Activated naive CD4-positive, alpha-beta T cell treated with anti-CD3 and anti-CD28 coated beads for 36 hours (primary cell): ENCODE data around the gene KLF8. TPM values are rescaled to one million over a fixed set of nuclear protein-coding genes. Genes with fewer than 3 reads are reported as not detected.
"Not testable (repeated sequence)": the region's sequence is repeated elsewhere in the genome, so short reads cannot be mapped to it uniquely, and the experiment has no call there.

Experiments
- CTCF ChIA-PET: fragments of 350-600 bp; sonication (Branson Sonifier 250); formaldehyde crosslinking; loops from one replicate; lab custom pipeline; 2021; ENCODE audit warnings: antibody characterized with exemption; lab: Charles Lee
- DNase-seq: peaks from one replicate; pipeline ENCODE4 v3.0.0-alpha.2; 2020
- H3K27ac Mint-ChIP-seq: one replicate; pipeline ENCODE4 v1.8.0; 2021; ENCODE audit warnings: mild to moderate bottlenecking, mixed read lengths
- H3K27me3 Mint-ChIP-seq: one replicate; pipeline ENCODE4 v1.8.0; 2021; ENCODE audit warnings: low read depth, mixed read lengths
- H3K36me3 Mint-ChIP-seq: one replicate; pipeline ENCODE4 v1.8.0; 2021; ENCODE audit warnings: low read depth, mixed read lengths
- H3K4me1 Mint-ChIP-seq: one replicate; pipeline ENCODE4 v1.8.0; 2021; ENCODE audit warnings: low read depth, mixed read lengths
- H3K4me3 Mint-ChIP-seq: one replicate; pipeline ENCODE4 v1.8.0; 2021; ENCODE audit warnings: mild to moderate bottlenecking, moderate library complexity, mixed read lengths
- H3K9me3 Mint-ChIP-seq: one replicate; pipeline ENCODE4 v1.8.0; 2021; ENCODE audit warnings: mixed read lengths
- intact Hi-C: fragments of 100-400 bp; cut with micrococcal nuclease; formaldehyde crosslinking; loops from one replicate; pipeline ENCODE4 v1.15.1; 2023
- total RNA-seq, 2 experiments: library from RNA; stranded (reverse); gene quantifications; one replicate each; pipeline ENCODE4 v1.2.3, GENCODE V29; 2021

The KLF8 gene
- total RNA-seq: 1 to 10 TPM; 1.0 to 1.3 TPM

DNA sequence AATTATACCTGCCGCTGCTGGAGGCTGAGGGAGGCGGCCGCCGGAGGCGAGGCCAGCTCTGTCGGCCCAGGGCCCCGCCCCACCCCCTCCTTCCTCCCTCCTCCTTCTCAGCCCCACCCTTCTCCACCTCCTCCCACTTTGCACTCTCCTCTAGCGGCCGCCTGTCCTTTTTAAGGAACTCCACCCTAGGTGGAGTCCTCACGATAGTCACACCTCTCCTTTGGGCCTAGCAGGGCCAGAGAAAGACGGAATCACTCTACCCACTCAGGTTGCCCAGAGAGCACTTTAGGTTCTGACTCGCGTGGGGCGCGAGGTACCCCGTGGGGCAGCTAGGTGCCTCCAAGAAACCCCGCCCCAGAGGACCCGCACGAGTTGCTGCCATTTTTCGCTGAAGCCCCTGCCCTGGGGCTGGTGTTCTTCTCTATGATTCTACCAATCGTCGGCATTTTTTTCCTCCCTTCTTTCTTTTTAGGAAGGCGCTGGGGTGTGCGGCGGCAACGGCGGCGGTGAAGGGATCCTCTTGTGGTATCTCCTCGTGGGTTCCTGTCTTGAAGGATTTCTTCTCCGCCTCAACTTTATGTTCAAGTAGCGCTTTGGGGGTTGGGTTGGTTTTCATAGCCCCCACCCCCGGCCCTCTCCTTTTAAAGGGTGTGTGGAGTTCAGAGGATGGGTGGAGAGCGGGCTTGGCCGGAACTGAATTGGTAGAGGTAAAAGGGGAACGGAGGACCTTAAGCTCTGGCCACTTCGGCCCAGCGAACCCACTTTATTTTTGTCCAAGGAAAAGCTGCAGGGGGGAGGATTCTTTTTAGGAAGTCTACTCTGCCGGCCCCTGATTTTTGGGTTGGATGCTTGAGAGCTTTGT lies at the start of gene KLF8:
Gene KLF8 (plus strand): TSS at position 136 of the 862 bp plus-strand sequence. CDS start 979 bp downstream, outside the sequence.
- peak; percentile 56 for DNase-seq
- CTCF ChIA-PET: interaction anchor here (0.7 to 1.9 kb wide), 3 partner anchors 11 to 198 kb away, joined by 3 to 7 read pairs (median 3); no protein-coding TSS in a partner anchor
- H3K9me3 Mint-ChIP-seq: no peaks in the 10 kb centered on the region
- H3K36me3 Mint-ChIP-seq: no peaks in the 10 kb centered on the region
- H3K27ac Mint-ChIP-seq: no peak within 1 kb of the TSS
- no peaks in the 10 kb centered on the region for H3K27me3 Mint-ChIP-seq
- H3K4me3 Mint-ChIP-seq: peak within 1 kb of the TSS; percentile 74
- intact Hi-C loops: loop anchor here (5.0 to 10.0 kb wide), 3 partner anchors 328 to 518 kb away; partner anchors contain the start of genes NBDY and RRAGB
- H3K4me1 Mint-ChIP-seq: no peaks in the 10 kb centered on the region

DNA sequence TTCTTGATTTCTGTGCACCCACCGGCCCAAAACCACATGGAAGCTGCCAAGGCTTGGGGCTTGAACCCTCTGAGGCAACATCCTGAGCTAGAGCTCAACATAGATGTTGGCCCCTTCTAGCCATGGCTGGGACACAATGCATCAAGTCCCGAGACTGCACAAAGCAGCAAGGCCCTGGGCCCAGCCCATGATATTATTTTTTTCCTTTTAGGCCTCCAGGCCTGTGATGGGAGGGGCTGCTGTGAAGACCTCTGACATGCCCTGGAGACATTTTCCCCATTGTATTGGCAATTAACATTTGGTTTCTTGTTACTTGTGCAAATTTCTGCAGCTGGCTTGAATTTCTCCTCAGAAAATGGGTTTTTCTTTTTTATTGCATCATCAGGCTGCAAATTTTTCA lies 25.2 kb upstream of the KLF8 start:
- H3K9me3 Mint-ChIP-seq, intact Hi-C loops, H3K4me1 Mint-ChIP-seq, H3K4me3 Mint-ChIP-seq, H3K36me3 Mint-ChIP-seq, DNase-seq, H3K27me3 Mint-ChIP-seq, H3K27ac Mint-ChIP-seq, CTCF ChIA-PET: not testable (repeated sequence)

DNA sequence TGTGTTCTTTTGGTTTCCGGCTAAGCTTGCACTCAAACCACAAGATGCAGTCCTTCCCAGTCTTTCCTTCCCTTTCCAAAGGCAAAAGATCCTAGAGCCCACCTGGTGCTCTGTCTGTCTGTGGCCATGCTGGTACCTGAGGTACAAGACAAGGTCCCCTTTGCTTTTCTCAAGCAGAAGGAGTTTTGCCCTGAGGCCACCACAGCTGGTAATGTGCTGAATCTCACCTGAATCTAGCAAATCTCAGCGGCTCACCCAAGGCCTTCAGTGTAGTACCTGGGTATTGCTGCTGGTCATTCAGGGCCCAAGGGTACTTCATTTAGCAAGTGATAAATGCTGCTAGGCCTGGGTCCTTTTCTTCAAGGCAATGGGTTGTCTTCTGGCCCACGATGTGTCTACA lies 20.5 kb upstream of the KLF8 start:
- intact Hi-C loops: no loop called here
- H3K4me3 Mint-ChIP-seq: no peak overlapping the region
- CTCF ChIA-PET: no interaction called here
- H3K9me3 Mint-ChIP-seq: no peaks in the 10 kb centered on the region
- DNase-seq: no peak
- no peaks in the 10 kb centered on the region for H3K36me3 Mint-ChIP-seq
- H3K27me3 Mint-ChIP-seq: no peaks in the 10 kb centered on the region
- no peaks in the 10 kb centered on the region for H3K4me1 Mint-ChIP-seq
- no peak overlapping the region for H3K27ac Mint-ChIP-seq

DNA sequence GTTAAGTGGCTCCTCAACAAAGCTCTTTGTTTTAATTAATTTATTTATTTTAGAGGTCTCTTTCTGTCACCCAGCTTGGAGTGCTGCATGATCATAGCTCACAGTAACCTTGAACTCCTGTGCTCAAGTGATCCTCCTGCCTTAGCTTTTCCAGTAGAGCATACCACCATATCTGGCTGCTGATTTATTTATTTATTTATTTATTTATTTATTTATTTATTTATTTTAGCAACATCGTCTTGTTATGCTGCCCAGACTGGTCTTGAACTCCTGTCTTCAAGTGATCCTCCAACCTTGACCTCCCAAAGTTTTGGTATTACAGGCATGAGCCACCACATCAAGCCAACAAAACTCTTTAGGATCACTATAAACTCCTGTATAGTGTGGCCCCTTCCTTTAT lies 15.8 kb upstream of the KLF8 start:
- H3K4me1 Mint-ChIP-seq: no peaks in the 10 kb centered on the region
- no peak overlapping the region for H3K27ac Mint-ChIP-seq
- no peaks in the 10 kb centered on the region for H3K9me3 Mint-ChIP-seq
- CTCF ChIA-PET: no interaction called here
- DNase-seq: no peak
- intact Hi-C loops: no loop called here
- H3K27me3 Mint-ChIP-seq: no peaks in the 10 kb centered on the region
- H3K36me3 Mint-ChIP-seq: no peaks in the 10 kb centered on the region
- no peak overlapping the region for H3K4me3 Mint-ChIP-seq

DNA sequence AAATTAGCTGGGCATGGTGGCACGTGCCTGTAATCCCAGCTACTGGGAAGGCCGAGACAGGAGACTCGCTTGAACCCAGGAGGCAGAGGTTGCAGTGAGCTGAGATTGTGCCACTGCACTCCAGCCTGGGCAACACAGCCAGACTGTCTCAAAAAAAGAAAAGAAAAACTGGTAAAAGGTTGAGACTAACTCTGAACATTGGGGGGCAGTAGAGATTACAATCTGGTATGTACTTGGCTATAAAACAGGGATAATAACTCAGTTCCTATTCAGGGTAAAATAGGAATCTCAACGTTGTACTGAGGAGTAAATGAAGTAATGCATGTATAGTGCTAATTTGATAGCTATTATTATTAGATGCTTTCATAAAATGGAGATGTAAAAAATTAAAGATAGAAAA lies 12.5 kb upstream of the KLF8 start:
- no peaks in the 10 kb centered on the region for H3K36me3 Mint-ChIP-seq
- no peaks in the 10 kb centered on the region for H3K9me3 Mint-ChIP-seq
- intact Hi-C loops: loop anchor here (2.0 kb wide), 2 partner anchors 29 to 507 kb away; no protein-coding TSS in a partner anchor
- H3K4me3 Mint-ChIP-seq: no peak overlapping the region
- no peak overlapping the region for H3K27ac Mint-ChIP-seq
- CTCF ChIA-PET: interaction anchor here (0.6 to 4.0 kb wide), 5 partner anchors 11 to 1987 kb away, joined by 3 to 13 read pairs (median 3); no protein-coding TSS in a partner anchor
- no peak for DNase-seq
- H3K4me1 Mint-ChIP-seq: no peaks in the 10 kb centered on the region
- no peaks in the 10 kb centered on the region for H3K27me3 Mint-ChIP-seq

DNA sequence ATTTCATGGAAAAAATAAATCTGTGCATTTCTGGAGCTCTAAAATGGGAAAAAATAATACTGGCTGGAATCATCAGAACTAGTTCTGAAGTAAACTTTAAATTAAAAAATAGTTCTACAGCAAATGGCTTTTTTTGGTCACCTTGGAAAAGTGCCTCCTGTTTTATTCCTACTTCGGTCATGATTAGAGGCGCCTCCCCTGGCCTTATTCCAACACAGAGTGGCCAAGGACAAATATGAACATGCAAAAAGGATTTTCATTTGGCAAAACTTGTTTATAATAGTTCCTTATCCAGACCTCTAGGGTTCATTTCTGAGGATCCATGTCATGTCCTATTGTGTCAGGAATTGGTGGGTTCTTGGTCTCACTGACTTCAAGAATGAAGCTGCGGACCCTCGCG lies 11.1 kb upstream of the KLF8 start:
- intact Hi-C loops: no loop called here
- DNase-seq: no peak
- H3K4me1 Mint-ChIP-seq: no peaks in the 10 kb centered on the region
- no peaks in the 10 kb centered on the region for H3K36me3 Mint-ChIP-seq
- no peak overlapping the region for H3K4me3 Mint-ChIP-seq
- no peaks in the 10 kb centered on the region for H3K27me3 Mint-ChIP-seq
- no peaks in the 10 kb centered on the region for H3K9me3 Mint-ChIP-seq
- CTCF ChIA-PET: interaction anchor here (4.0 kb wide), 1 partner anchor 27 kb away, joined by 13 read pairs; no protein-coding TSS in a partner anchor
- H3K27ac Mint-ChIP-seq: no peak overlapping the region

DNA sequence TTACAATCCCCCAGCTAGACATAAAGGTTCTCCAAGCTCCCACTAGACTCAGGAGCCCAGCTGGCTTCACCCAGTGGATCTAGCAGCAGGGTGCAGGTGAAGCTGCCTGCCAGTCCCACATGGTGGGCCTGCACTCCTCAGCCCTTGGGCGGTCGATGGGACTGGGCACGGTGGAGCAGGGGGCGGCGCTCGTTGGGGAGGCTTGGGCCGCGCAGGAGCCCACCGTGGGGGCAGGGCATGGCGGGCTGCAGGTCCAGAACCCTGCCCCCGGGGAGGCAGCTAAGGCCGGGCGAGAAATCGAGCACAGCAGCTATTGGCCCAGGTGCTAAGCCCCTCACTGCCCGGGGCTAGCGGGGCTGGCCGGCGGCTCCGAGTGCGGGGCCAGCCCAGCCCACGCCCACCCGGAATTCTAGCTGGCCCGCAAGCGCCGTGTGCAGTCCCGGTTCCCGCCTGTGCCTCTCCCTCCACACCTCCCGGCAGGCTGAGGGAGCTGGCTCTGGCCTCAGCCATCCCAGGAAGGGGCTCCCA lies 9.6 kb upstream of the KLF8 start:
- H3K4me1 Mint-ChIP-seq: no peaks in the 10 kb centered on the region
- no peaks in the 10 kb centered on the region for H3K27me3 Mint-ChIP-seq
- no peak overlapping the region for H3K27ac Mint-ChIP-seq
- intact Hi-C loops: no loop called here
- DNase-seq: no peak
- H3K36me3 Mint-ChIP-seq: no peaks in the 10 kb centered on the region
- H3K4me3 Mint-ChIP-seq: no peak overlapping the region
- H3K9me3 Mint-ChIP-seq: no peaks in the 10 kb centered on the region
- CTCF ChIA-PET: interaction anchor here (4.0 kb wide), 1 partner anchor 25 kb away, joined by 13 read pairs; no protein-coding TSS in a partner anchor

DNA sequence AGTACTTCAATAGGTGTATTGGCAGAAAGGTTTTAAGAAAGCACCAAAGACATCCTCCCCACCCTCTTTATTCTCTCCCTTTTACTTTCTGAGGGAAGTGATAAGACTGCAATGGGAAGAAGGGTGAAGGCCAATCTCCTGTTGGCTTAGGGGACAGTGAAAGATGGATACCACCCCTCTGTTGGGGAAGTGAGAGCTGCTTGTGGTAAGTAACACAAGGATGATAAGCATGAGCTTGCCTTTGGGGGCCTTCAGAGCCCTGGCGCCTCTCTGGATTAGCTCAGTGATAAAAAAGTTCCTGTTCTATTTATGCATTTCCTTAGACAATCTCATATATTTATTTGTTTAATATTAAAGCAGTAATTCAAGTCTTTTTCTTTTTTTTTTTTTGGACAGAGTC lies 5.2 kb upstream of the KLF8 start:
- no peaks in the 10 kb centered on the region for H3K9me3 Mint-ChIP-seq
- no peak for DNase-seq
- H3K4me1 Mint-ChIP-seq: no peaks in the 10 kb centered on the region
- H3K4me3 Mint-ChIP-seq: no peak overlapping the region
- no peaks in the 10 kb centered on the region for H3K36me3 Mint-ChIP-seq
- H3K27me3 Mint-ChIP-seq: no peaks in the 10 kb centered on the region
- CTCF ChIA-PET: interaction anchor here (0.6 kb wide), 1 partner anchor 437 kb away, joined by 4 read pairs; no protein-coding TSS in a partner anchor
- intact Hi-C loops: no loop called here
- no peak overlapping the region for H3K27ac Mint-ChIP-seq

DNA sequence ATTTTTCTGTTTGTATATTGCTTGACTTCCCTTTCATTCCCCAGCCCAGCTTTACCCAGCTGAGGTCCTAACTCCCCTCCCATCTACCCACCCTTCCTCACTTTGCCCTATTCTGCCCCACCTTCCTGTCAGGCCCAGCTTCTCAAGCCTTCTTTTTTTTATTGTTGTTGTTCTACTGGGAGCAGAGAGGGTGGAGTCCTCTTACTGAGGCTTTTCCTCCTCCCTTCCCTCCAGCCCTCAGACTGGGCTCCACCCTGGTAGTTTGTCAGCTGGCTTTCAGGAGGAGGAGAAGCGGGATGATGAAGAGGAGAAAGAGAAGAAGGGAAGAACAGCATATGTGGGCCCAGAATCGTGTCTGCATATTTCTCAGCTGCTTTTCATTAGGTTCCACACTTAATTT lies 3.2 kb upstream of the KLF8 start:
- Mint-ChIP-seq H3K27me3 (no peaks in the 10 kb centered on the region), H3K27ac (no peak overlapping the region), H3K4me3 (no peak overlapping the region), H3K9me3 (no peaks in the 10 kb centered on the region), H3K4me1 (no peaks in the 10 kb centered on the region), H3K36me3 (no peaks in the 10 kb centered on the region)
- no peak for DNase-seq
- CTCF ChIA-PET: interaction anchor here (0.6 kb wide), 1 partner anchor 498 kb away, joined by 3 read pairs; no protein-coding TSS in a partner anchor
- intact Hi-C loops: no loop called here

DNA sequence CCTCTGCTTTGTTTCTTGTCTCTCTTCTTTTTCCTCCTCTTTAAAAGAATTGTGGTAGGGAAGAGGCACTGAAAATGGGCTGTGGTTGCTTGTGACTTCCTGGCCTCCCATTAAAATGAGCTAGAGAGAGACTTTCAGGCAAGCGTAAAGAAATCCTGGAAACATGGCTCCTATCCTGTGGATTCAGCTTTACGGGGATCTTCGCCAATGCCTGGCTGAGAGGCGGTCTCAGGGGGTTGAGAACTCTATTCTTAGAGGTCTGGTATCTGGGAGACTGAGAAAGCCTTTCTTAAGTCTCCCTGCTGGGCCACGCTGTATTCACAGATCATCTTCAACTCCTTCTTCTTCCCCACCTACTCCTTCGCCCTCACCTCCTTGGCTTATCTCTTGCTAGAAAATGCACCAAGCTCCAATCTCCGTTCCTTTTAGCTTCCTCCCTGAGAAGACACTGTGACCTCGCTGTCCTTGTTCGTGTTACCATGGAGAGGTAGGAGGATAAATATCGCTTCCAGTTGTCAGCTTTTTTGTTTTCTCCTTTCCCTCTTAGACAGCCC lies 542 bp upstream of the KLF8 start:
- CTCF ChIA-PET: interaction anchor here (0.7 kb wide), 2 partner anchors 17 to 18 kb away, joined by 3 to 5 read pairs; no protein-coding TSS in a partner anchor
- intact Hi-C loops: loop anchor here (5.0 to 10.0 kb wide), 3 partner anchors 327 to 517 kb away; partner anchors contain the start of genes NBDY and RRAGB
- Mint-ChIP-seq H3K4me1 (no peaks in the 10 kb centered on the region), H3K36me3 (no peaks in the 10 kb centered on the region), H3K9me3 (no peaks in the 10 kb centered on the region), H3K27me3 (no peaks in the 10 kb centered on the region), H3K27ac (no peak overlapping the region), H3K4me3 (peak overlapping the region; percentile 74)
- DNase-seq: no peak

DNA sequence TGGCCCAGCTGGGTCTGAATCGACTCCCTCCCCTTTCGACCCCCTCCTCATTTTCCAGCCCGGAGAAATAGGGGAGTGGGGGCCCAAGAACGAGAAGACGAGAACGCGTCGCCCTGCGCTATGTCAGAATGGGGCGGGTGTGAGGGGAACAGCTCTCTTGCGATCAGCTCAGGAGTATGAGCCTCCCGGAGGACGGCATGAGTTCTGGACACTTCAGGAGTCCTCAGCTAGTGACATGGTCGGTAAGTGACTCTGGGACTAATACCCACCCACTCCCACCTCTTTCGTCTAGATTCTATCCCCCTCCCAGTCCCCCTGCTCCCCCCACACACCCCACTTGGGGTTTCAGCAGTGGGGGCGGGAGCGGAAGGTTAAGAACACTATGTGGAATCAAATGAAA lies 944 bp downstream of the KLF8 start:
- DNase-seq: no peak
- CTCF ChIA-PET: interaction anchor here (0.6 to 1.9 kb wide), 5 partner anchors 10 to 1067 kb away, joined by 3 to 7 read pairs (median 4); no protein-coding TSS in a partner anchor
- Mint-ChIP-seq H3K27me3 (no peaks in the 10 kb centered on the region), H3K9me3 (no peaks in the 10 kb centered on the region), H3K36me3 (no peaks in the 10 kb centered on the region), H3K27ac (no peak overlapping the region), H3K4me3 (peak overlapping the region; percentile 74), H3K4me1 (no peaks in the 10 kb centered on the region)
- intact Hi-C loops: loop anchor here (5.0 to 10.0 kb wide), 3 partner anchors 328 to 518 kb away; partner anchors contain the start of genes NBDY and RRAGB

DNA sequence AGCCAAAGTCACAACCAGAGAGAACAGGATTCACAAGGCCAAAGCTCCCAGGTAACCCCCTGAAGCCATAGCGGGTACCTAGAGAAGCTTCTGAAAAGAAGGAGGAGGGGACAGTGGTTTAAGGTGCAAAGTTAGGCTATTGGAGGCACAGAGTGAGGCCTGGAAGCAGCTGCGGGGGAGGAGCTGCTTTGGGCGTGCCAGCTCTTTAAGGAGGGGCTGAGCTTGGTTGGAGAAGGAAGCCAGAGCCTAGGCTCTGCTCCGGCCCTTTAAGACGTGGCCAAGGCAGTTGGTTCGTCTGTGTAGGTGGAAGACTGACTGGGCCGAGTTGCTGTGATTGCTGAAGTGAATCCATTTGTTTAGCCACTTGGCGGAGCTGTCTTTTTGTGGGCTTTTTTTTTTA lies 1.5 kb downstream of the KLF8 start:
- H3K27me3 Mint-ChIP-seq: no peaks in the 10 kb centered on the region
- H3K27ac Mint-ChIP-seq: no peak overlapping the region
- H3K4me3 Mint-ChIP-seq: peak overlapping the region; percentile 74
- peak; percentile 11 for DNase-seq
- H3K36me3 Mint-ChIP-seq: no peaks in the 10 kb centered on the region
- intact Hi-C loops: loop anchor here (5.0 to 10.0 kb wide), 3 partner anchors 329 to 519 kb away; partner anchors contain the start of genes NBDY and RRAGB
- CTCF ChIA-PET: interaction anchor here (0.6 to 1.9 kb wide), 4 partner anchors 10 to 1067 kb away, joined by 3 to 7 read pairs (median 5); no protein-coding TSS in a partner anchor
- no peaks in the 10 kb centered on the region for H3K4me1 Mint-ChIP-seq
- H3K9me3 Mint-ChIP-seq: no peaks in the 10 kb centered on the region
